Hepatocyte (in vitro differentiated cells): ENCODE data around the gene METAP1. TPM values are rescaled to one million over a fixed set of nuclear protein-coding genes. Genes with fewer than 3 reads are reported as not detected.

Experiments used
- DNase-seq: peaks from one replicate; pipeline ENCODE4 v3.0.0-alpha.2; 2016; ENCODE audit warnings: low spot score
- H2AFZ ChIP-seq: fragments of 200-600 bp; sonication (generic); 2 replicates; pipeline ENCODE4 v1.6.0; 2016; ENCODE audit warnings: antibody characterized with exemption, mild to moderate bottlenecking
- H3K27ac ChIP-seq: fragments of 200-600 bp; sonication (generic); 2 replicates; pipeline ENCODE4 v1.5.1; 2016; ENCODE audit warnings: mild to moderate bottlenecking
- H3K27me3 ChIP-seq: fragments of 200-600 bp; sonication (generic); 2 replicates; pipeline ENCODE4 v1.6.1; 2016
- H3K36me3 ChIP-seq: fragments of 200-600 bp; sonication (generic); replicated peaks from 2 replicates; pipeline ENCODE4 v1.5.1; 2016; ENCODE audit warnings: low read depth; ENCODE audit not compliant: insufficient read depth
- H3K4me1 ChIP-seq: fragments of 200-600 bp; sonication (generic); 2 replicates; pipeline ENCODE4 v1.5.1; 2016; ENCODE audit warnings: mild to moderate bottlenecking, moderate library complexity; ENCODE audit not compliant: insufficient read depth
- H3K4me2 ChIP-seq: fragments of 200-600 bp; sonication (generic); 2 replicates; pipeline ENCODE4 v1.6.0; 2016
- H3K4me3 ChIP-seq: fragments of 200-600 bp; sonication (generic); 2 replicates; pipeline ENCODE4 v1.5.1; 2016; ENCODE audit warnings: mild to moderate bottlenecking
- H3K79me2 ChIP-seq: fragments of 200-600 bp; sonication (generic); 2 replicates; pipeline ENCODE4 v1.6.0; 2017; ENCODE audit warnings: mild to moderate bottlenecking
- H3K9me2 ChIP-seq: fragments of 200-600 bp; sonication (generic); replicated peaks from 2 replicates; pipeline ENCODE4 v1.6.0; 2017; ENCODE audit warnings: mild to moderate bottlenecking; ENCODE audit not compliant: insufficient read depth
- H3K9me3 ChIP-seq: fragments of 200-600 bp; sonication (generic); 2 replicates; pipeline ENCODE4 v1.5.1; 2016; ENCODE audit warnings: low read depth, mild to moderate bottlenecking
- H4K20me1 ChIP-seq: fragments of 200-600 bp; sonication (generic); 2 replicates; pipeline ENCODE4 v1.6.0; 2016; ENCODE audit warnings: mild to moderate bottlenecking; ENCODE audit not compliant: insufficient read depth, poor library complexity, severe bottlenecking
- EZH2 ChIP-seq: fragments of 200-600 bp; sonication (generic); IDR thresholded peaks from 2 replicates; pipeline ENCODE4 v1.6.1; 2016; ENCODE audit warnings: antibody characterized with exemption, mild to moderate bottlenecking, borderline replicate concordance
- EZH2phosphoT487 ChIP-seq: fragments of 200-600 bp; sonication (generic); IDR thresholded peaks from one replicate; pipeline ENCODE4 v1.6.1; 2018; ENCODE audit warnings: antibody characterized with exemption, mild to moderate bottlenecking, low read depth, moderate library complexity; ENCODE audit not compliant: unreplicated experiment, severe bottlenecking
- WGBS: methylation state at CpG from one replicate; pipeline ENCODE4 v1.1.6; 2016; ENCODE audit warnings: low lambda C conversion rate; ENCODE audit errors: missing lambda C conversion rate; 5-methylcytosine and 5-hydroxymethylcytosine counted together
- polyA plus RNA-seq: library from polyadenylated mRNA; unstranded; fragments of >200 nt; fragmentation: Nextera tagmentation; extraction: Ambion mirVana; gene quantifications from 2 replicates; pipeline ENCODE4 v1.2.1, GENCODE V29; 2016
- total RNA-seq: library from RNA; depleted of rRNA; stranded (reverse); fragments of >200 nt; gene quantifications from 2 replicates; pipeline ENCODE4 v1.2.3, GENCODE V29; 2014
- TF ChIP-seq, protein P1 (sequence below): fragments of 200-600 bp; sonication (generic); IDR thresholded peaks from 2 replicates; pipeline ENCODE4 v1.5.1; 2016; ENCODE audit warnings: antibody characterized with exemption, mild to moderate bottlenecking; ENCODE audit not compliant: poor library complexity

METAP1 gene
- total and polyA plus RNA-seq, 2 experiments from 2014 or later = 26.3 to 50.8 TPM

DNA sequence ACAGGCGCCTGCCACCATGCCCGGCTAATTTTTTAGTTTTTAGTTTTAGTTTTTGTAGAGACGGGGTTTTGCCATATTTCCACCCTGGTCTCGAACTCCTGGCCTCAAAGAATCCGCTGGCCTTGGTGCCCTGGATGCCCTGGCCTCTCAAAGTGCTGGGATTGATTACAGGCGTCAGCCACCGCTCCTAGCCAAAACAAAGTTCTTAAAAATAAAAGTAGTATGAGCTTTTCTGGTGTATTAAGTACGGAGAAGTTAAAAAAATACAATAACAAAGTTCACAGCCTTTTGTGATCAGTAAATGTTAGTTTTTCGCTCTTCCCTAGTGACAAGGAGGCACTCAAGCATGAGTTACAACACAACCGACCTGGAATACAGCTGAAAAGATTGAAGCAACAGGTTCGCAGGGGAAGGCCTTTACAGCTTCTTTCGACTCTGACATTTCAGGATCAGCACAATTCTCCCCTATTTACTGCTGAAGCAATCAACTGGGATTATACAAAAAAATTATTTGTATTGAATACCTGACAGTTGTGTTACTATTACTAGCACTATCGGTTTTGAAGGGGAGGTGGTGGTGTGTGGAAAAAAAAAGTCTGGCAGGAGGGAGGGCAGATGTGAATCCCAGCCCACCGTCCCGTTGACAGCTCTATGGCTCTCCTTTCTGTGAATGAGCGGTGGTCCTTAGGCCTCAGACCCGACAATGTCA lies 893 bp upstream of the METAP1 start:
- DNase-seq = no peak
- peak overlapping the region; percentile 86 for H3K4me2 ChIP-seq

GRCh38 chr4:98996056-98996764 lies 689 bp downstream of the METAP1 start:
- Histone ChIP-seq H3K9me2 (no peaks in the 10 kb centered on the region), H3K79me2 (peaks cover 53% of the 10 kb centered on the region), H2AFZ (peak overlapping the region; percentile 96), H3K4me1 (peaks cover 13% of the 10 kb centered on the region), H3K9me3 (no peaks in the 10 kb centered on the region), H3K36me3 (no peaks in the 10 kb centered on the region), H3K4me2 (peak overlapping the region; percentile 75), H4K20me1 (no peaks in the 10 kb centered on the region), H3K27ac (peak overlapping the region; percentile 96), H3K4me3 (peak overlapping the region; percentile 48), H3K27me3 (no peaks in the 10 kb centered on the region)
- WGBS = under 1% methylated on average over 38 of the region's 57 CpGs
- TF ChIP-seq, protein P1, sequence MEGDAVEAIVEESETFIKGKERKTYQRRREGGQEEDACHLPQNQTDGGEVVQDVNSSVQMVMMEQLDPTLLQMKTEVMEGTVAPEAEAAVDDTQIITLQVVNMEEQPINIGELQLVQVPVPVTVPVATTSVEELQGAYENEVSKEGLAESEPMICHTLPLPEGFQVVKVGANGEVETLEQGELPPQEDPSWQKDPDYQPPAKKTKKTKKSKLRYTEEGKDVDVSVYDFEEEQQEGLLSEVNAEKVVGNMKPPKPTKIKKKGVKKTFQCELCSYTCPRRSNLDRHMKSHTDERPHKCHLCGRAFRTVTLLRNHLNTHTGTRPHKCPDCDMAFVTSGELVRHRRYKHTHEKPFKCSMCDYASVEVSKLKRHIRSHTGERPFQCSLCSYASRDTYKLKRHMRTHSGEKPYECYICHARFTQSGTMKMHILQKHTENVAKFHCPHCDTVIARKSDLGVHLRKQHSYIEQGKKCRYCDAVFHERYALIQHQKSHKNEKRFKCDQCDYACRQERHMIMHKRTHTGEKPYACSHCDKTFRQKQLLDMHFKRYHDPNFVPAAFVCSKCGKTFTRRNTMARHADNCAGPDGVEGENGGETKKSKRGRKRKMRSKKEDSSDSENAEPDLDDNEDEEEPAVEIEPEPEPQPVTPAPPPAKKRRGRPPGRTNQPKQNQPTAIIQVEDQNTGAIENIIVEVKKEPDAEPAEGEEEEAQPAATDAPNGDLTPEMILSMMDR = no peak
- no peak for TF ChIP-seq EZH2
- no peak for TF ChIP-seq EZH2phosphoT487
- DNase-seq = peak; percentile 43

More for the DNA sequence above, 893 bp upstream of the METAP1 start:
- Histone ChIP-seq H3K27me3 (no peaks in the 10 kb centered on the region), H3K4me3 (peak overlapping the region; percentile 49), H3K9me2 (no peaks in the 10 kb centered on the region), H3K27ac (peak overlapping the region; percentile 90), H3K4me1 (peaks cover 13% of the 10 kb centered on the region), H2AFZ (peak overlapping the region; percentile 87), H3K36me3 (no peaks in the 10 kb centered on the region), H4K20me1 (no peaks in the 10 kb centered on the region), H3K79me2 (peaks cover 38% of the 10 kb centered on the region), H3K9me3 (no peaks in the 10 kb centered on the region)
- no peak for TF ChIP-seq EZH2phosphoT487
- no peak for TF ChIP-seq EZH2
- TF ChIP-seq, protein P1 = no peak
- WGBS = 51% methylated on average over 17 of the region's 17 CpGs

- Histone ChIP-seq H2AFZ (peak overlapping the region; percentile 96), H4K20me1 (no peaks in the 10 kb centered on the region), H3K4me2 (peak overlapping the region; percentile 75), H3K4me1 (peaks cover 13% of the 10 kb centered on the region), H3K4me3 (peak overlapping the region; percentile 48), H3K79me2 (peaks cover 58% of the 10 kb centered on the region), H3K36me3 (no peaks in the 10 kb centered on the region), H3K27me3 (no peaks in the 10 kb centered on the region), H3K9me3 (no peaks in the 10 kb centered on the region), H3K9me2 (no peaks in the 10 kb centered on the region), H3K27ac (peak overlapping the region; percentile 96)
- no peak for DNase-seq
- TF ChIP-seq, protein P1 = no peak
- TF ChIP-seq EZH2 (no peak), EZH2phosphoT487 (no peak)
- 23% methylated on average over 5 of the region's 5 CpGs for WGBS
Measured at GRCh38 chr4:98996765-98997068, 1.2 kb downstream of the METAP1 start.
